Measurements from ENCODE around the gene ATP2B2.

DNA sequence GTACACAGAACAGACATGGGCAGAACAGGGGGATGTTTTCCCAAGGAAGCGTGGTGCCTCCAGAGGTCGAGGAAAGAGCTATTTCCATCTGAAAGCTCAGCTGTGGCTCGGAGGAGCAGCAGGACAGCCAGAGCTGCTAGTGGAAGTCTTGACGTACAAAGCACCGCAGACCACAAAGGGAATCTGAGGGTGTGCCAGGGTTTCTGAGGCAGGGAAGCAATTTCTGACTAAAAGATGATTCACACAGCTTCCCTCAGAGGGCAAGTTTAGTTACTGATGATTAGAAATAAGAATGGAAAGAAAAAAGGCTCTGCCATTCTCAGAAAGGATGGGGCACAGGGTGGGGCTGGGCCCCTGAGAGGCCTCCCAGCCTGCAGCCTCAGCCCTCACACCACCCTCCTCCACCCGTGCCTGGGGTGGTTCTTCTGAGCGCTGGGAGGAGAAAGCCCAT is 138.7 kb downstream of the ATP2B2 start:
- TF ChIP-seq CTCF (IDR thresholded peaks at IDR 0.05): no peak
- no peak for TF ChIP-seq EP300 (IDR thresholded peaks at IDR 0.05; ENCODE audit: low read depth)
- TF ChIP-seq POLR2AphosphoS5 (IDR thresholded peaks at IDR 0.05): no peak
- no peak for TF ChIP-seq POLR2A (IDR thresholded peaks at IDR 0.05)

Measured in transverse colon (tissue), 4 donors.